ENCODE results near the gene RTN4R.

- TF ChIP-seq, protein P1, sequence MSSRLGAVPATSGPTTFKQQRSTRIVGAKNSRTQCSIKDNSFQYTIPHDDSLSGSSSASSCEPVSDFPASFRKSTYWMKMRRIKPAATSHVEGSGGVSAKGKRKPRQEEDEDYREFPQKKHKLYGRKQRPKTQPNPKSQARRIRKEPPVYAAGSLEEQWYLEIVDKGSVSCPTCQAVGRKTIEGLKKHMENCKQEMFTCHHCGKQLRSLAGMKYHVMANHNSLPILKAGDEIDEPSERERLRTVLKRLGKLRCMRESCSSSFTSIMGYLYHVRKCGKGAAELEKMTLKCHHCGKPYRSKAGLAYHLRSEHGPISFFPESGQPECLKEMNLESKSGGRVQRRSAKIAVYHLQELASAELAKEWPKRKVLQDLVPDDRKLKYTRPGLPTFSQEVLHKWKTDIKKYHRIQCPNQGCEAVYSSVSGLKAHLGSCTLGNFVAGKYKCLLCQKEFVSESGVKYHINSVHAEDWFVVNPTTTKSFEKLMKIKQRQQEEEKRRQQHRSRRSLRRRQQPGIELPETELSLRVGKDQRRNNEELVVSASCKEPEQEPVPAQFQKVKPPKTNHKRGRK (tag; IDR thresholded peaks at IDR 0.05), result no peak
- no peak for TF ChIP-seq SMARCA4 (IDR thresholded peaks at IDR 0.05)
- no peak for TF ChIP-seq MAX (CRISPR knock-in tag; IDR thresholded peaks at IDR 0.05)
- TF ChIP-seq, protein P2, sequence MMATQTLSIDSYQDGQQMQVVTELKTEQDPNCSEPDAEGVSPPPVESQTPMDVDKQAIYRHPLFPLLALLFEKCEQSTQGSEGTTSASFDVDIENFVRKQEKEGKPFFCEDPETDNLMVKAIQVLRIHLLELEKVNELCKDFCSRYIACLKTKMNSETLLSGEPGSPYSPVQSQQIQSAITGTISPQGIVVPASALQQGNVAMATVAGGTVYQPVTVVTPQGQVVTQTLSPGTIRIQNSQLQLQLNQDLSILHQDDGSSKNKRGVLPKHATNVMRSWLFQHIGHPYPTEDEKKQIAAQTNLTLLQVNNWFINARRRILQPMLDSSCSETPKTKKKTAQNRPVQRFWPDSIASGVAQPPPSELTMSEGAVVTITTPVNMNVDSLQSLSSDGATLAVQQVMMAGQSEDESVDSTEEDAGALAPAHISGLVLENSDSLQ (IDR thresholded peaks at IDR 0.05), result no peak
- no peak for TF ChIP-seq TRIM28 (IDR thresholded peaks at IDR 0.05)
- no peak for TF ChIP-seq TOE1 (IDR thresholded peaks at IDR 0.05; ENCODE audit: borderline replicate concordance)
- TF ChIP-seq TOE1 (CRISPR knock-in tag; IDR thresholded peaks at IDR 0.05; ENCODE audit: borderline replicate concordance, low read depth), result no peak
Measured at GRCh38 chr22:20253161-20253560, 15.0 kb downstream of the RTN4R start.

Data from K562 (cell line).